SIG-M5 treated with dmso at 0.1 percent for 504 hours (cell line): Measurements from ENCODE around the gene SASH3.

ENCODE experiments used
- DNase-seq: peaks from one replicate; lab custom pipeline; 2025; ENCODE audit not compliant: unreplicated experiment; lab: John Stamatoyannopoulos, UW

Gene SASH3

DNA sequence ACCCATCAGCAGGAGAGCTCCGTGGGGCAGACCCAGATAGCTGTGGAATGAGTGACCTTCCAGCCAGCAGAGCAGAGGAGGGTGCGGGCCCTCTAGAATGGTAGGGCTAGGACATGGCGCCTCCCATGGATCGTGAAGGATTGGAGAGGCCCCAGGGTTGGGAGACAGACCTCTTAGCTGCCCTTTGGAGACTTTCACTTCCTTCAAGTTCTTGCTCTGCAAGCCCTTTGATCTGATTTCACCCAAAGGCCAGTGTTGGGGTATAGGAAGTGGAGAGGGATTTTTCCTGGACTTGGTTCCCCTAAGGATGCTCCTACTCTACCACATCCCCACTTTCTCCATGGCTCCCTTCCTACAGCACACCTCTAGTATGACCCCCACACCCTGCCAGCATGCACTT is 3.0 kb downstream of the SASH3 start:
- DNase-seq = no peak

DNA sequence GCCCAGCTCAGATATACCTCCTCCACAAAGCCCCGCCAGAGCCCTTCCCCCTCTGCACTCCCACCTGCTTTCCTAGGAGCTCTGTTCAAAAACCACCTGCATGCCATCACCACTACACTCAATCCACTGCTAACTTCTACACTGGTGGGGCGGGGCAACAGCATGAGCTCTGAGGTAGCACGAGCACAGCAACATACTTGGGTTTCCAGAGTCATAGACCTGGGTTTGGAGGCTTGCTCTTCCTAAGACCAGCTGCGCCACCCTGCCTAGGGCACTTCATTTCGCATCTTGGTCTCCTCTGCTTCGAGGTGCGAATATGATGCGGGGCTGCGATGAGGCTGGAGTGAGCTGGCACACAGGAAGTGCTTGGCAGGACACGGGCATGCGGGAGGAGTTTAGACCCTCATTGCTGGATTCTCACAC is 3.6 kb downstream of the SASH3 start:
- no peak for DNase-seq

DNA sequence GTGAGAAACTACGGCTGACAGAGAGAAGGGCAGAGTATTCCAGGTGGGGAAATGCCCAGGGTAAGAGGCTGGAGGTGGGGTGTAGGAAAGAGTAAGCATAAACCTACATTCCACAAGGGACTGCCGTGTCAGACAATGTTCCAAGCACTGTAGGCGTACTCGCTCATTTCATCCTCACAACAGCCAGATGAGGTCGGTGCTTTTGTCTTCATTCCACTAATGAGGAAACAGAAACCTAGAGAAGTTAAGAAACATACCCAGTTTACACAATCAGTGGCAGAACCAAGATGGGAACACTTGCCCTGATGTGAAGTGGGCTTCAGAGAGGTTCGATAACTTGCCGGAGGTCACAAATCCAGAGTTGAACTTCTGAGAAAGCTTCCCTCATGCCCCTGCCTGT is 4.6 kb downstream of the SASH3 start:
- peak; percentile 19 for DNase-seq

DNA sequence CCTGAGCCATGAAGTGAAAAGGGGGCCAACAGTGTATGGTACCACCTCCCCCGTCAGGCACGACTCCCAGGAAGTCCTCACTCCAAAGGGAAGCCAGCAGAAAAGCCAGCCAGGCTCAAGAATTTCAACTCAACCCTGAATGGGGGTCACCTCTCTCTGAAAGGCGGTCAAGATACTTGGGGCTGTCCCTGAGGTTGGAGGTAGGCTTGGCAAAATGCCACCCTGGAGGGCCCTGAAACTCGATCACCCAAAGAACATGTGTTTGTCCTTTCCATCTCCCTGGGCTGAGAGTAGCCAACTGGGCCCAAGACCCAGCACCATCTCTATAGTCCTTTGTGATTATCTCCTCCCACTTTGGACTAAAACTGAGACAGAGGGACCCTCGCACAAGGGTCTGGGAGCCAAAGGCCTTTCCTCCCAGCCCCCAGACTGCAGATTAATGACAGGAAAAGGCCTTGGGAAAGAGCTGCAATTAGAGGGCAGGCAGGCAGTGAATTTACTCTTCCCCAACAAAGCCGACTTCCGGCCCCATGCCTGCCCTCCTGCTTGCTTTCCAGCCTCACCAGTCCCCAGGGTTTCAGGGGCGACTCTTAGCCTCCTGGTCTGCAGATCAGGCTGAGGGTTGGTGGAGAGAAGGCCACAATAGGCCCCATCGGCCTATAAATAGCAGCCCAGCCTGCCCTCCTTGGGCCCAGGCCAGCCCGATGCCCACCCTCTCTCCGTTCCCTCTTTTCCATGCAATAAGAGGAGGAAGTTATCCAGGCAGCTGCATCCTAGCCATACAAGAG is 5.6 kb downstream of the SASH3 start:
- no peak for DNase-seq

GRCh38 chrX:129786210-129786651 is 6.5 kb downstream of the SASH3 start:
- DNase-seq = peak; percentile 50

DNA sequence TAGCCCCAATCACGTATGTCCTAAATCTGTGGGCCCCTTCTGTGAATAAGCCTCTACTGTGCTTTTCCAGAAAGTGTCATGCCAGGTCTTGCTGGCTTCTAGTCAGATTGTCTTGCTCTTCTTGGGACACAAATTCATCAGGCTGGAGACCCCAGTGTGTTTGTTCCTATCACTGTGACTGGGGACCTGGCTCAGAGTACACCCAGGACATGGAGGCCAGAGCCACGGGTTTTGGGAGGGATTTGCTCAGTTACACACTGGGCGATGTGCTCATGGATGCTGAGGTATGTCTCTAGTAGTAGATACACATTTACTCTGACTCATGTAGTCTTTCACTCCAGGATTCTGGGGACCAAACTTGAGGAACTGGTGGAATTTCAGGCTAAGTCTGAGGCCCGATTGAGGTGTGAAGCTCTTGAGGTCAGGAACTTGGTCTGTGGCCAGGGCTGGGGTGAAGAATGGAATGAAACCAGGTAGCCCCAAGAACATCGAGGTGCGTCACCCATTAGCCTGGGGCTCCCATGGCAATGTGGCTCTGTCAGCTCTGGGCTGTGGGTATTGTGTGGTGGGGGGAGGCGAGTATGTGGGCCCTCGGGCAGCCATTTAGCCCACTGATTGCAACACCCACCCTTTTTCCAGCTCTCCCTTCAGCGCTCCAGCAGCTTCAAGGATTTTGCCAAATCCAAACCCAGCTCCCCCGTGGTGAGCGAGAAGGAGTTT is 7.7 kb downstream of the SASH3 start:
- no peak for DNase-seq

- DNase-seq = no peak
Observed at GRCh38 chrX:129788527-129788926, 8.8 kb downstream of the SASH3 start.

DNA sequence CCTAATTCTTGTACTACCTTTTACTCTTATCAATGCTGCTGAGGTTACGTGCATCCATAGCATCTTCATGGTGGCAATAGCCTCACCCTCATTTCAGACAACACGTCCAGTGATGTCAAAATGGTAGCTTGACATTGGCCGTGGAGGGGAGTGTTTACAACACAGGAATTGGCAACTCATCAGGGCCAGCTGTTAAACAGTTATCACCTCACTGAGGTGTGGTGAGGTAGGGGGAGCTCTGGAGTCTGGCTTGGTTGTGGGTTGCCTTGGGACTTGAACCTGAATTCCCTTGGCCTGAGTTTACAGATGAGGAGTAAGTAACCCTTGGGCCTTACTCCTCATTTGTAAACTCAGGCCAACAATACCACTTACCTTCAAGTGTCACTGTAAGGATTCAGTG is 10.4 kb downstream of the SASH3 start:
- no peak for DNase-seq

- no peak for DNase-seq
Observed at GRCh38 chrX:129790808-129791207, 11.1 kb downstream of the SASH3 start.

- no peak for DNase-seq
Observed at GRCh38 chrX:129791336-129791735, 11.6 kb downstream of the SASH3 start.

GRCh38 chrX:129791961-129792570 is 12.3 kb downstream of the SASH3 start:
- DNase-seq = no peak

DNA sequence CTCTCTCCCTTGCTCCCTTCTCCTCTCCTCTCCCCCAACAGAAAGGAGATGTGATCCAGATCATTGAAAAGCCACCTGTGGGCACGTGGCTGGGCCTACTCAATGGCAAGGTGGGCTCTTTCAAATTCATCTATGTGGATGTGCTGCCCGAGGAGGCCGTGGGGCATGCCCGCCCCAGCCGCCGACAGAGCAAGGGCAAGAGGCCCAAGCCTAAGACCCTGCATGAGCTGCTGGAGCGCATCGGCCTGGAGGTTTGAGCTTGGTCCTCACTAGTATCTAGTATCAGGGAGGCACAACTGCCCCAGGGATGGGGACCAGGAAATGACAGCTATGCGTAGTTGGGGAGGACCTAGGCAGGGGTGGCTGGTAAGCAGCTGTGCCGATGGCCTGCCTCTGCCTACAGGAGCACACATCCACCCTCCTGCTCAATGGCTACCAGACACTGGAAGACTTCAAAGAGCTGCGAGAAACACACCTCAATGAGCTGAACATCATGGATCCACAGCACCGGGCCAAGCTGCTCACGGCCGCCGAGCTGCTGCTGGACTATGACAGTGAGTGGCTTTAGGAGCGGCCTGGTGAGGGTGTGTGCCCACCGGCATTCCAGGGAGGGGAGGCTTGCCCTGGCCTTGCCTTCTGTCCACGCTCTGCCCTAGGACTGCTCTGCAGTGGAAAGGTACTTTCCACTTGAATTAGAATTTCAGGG is 13.0 kb downstream of the SASH3 start:
- no peak for DNase-seq

DNA sequence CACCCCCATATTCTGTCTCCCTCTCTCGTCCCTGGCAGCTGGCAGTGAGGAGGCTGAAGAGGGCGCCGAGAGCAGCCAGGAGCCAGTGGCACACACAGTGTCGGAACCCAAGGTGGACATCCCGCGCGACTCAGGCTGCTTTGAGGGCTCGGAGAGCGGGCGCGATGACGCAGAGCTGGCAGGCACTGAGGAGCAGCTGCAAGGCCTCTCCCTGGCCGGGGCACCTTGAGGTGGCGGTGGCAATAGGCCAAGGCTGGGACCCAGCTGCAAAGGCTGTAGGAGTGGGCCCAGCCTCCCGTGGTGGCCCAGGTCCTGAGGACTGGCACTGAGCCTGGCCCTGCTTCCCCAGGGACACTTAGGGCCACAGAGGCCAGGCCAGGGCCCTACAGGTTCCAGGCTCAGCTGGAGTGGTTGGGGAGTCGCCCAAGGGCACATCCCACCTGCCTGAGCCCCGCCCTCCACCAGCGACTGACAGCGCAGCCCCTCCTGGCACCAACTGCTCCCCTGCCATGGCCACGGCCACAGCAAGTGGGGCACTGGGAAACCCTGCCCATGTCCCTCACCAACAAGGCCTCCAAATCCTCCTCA is 13.9 kb downstream of the SASH3 start:
- no peak for DNase-seq

DNA sequence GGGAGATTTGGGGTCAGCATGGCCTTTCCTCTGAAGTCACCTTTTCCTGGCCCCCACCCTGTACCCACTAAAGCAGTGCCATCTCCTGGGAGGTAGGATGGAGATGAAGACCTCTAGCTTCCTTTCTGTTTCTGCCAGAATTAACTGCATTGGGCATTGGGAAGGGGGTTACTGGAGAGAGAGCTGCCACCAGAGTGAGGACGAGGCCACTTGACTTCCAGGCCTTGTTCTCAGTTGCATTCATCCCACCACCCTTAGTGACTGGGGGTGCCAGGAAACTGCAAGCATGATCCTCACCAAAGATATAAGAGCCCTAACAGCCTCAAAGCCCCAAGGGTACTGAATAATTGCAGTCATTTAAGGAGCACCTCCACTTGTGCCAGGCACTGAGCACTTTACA is 15.8 kb downstream of the SASH3 start:
- no peak for DNase-seq

GRCh38 chrX:129797251-129797906 is 17.6 kb downstream of the SASH3 start:
- no peak for DNase-seq

GRCh38 chrX:129798456-129798855 is 18.7 kb downstream of the SASH3 start:
- no peak for DNase-seq

- no peak for DNase-seq
Observed at GRCh38 chrX:129798888-129799287, 19.1 kb downstream of the SASH3 start.

GRCh38 chrX:129800186-129800585 is 20.4 kb downstream of the SASH3 start:
- DNase-seq = no peak

GRCh38 chrX:129802863-129803262 is 23.1 kb downstream of the SASH3 start:
- no peak for DNase-seq

DNA sequence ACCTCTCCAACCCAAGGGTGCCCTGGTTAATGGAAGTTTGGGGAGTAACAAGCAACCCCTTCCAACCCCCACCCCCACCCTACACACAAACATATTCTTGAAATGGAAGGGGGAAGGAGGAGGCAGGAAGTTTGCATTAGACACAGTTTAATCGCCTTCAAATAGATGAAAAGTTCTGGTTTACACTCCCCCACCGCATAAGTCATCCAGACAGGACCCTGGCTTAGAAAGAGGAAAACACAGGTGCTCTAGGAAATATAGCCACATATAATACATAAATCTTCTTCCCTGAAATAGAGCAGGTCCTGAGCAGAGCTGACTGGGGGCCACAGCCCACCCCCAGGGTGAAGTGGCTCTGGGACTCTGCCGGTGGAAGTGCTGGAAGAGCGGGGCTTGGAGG is 25.1 kb downstream of the SASH3 start:
- DNase-seq = no peak
